Heart right ventricle (tissue), 16 donors: Measurements from ENCODE around the gene CFAP161. TPM values are rescaled to one million over a fixed set of nuclear protein-coding genes. Genes with fewer than 3 reads are reported as not detected.

ENCODE experiments used
- ATAC-seq, 8 donors: fragments of 200-7000 bp; cut with Tn5 transposase; one replicate each; pipeline ENCODE4 v1.9.1; 2020; ENCODE audit warnings: mild to moderate bottlenecking in 8 of 8, moderate library complexity in 8 of 8, moderate number of reproducible peaks in 1 of 8
- DNase-seq, 2 donors: peaks; one replicate each; pipeline ENCODE4 v3.0.0-alpha.2; 2020
- H3K27ac ChIP-seq, 10 donors: fragments of 200-600 bp; sonication (generic) in 2 of 10; one replicate each; pipeline versions ENCODE4 v1.5.0 to v1.8.0; 2020 to 2022; ENCODE audit warnings: mild to moderate bottlenecking in 3 of 10
- H3K27me3 ChIP-seq, 7 donors: fragments of 200-600 bp; one replicate each; pipeline ENCODE4 v1.8.0; 2021 to 2022; ENCODE audit warnings: mild to moderate bottlenecking in 2 of 7
- H3K36me3 ChIP-seq, 9 donors: fragments of 200-600 bp; sonication (generic) in 1 of 9; one replicate each; pipeline versions ENCODE4 v1.5.0 to v1.8.0; 2020 to 2022; ENCODE audit warnings: mild to moderate bottlenecking in 2 of 9
- H3K4me1 ChIP-seq, 9 donors: fragments of 200-600 bp; sonication (generic) in 1 of 9; one replicate each; pipeline versions ENCODE4 v1.5.0 to v1.8.0; 2020 to 2022; ENCODE audit warnings: mild to moderate bottlenecking in 4 of 9
- H3K4me3 ChIP-seq, 10 donors: fragments of 200-600 bp; sonication (generic) in 2 of 10; one replicate each; pipeline versions ENCODE4 v1.5.0 to v1.8.0; 2020 to 2022; ENCODE audit warnings: mild to moderate bottlenecking in 7 of 10, moderate library complexity in 2 of 10
- H3K9me3 ChIP-seq, 11 donors: fragments of 200-600 bp in 10 of 11; sonication (generic) in 2 of 11; one replicate each; pipeline versions ENCODE4 v1.5.0 to v1.8.0; 2013 to 2022; ENCODE audit warnings: mild to moderate bottlenecking in 2 of 11, control low read depth in 1 of 11, moderate library complexity in 1 of 11
- CTCF ChIP-seq, 9 donors: fragments of 200-600 bp; sonication (generic) in 2 of 9; IDR thresholded peaks; one replicate each; pipeline versions ENCODE4 v1.5.0 to v1.8.0; 2021 to 2022; ENCODE audit warnings: antibody characterized with exemption in 9 of 9, mild to moderate bottlenecking in 5 of 9, moderate library complexity in 1 of 9
- WGBS, 2 donors: extraction: QIAGEN DNeasy Blood & Tissue Kit; methylation state at CpG; one replicate each; pipeline ENCODE4 v1.1.7; 2013; ENCODE audit warnings: inconsistent platforms in 1 of 2; 5-methylcytosine and 5-hydroxymethylcytosine counted together
- intact Hi-C, 10 donors: fragments of 100-400 bp; cut with DNase I; formaldehyde crosslinking; loops; one replicate each; pipeline versions ENCODE4 v1.11.1 to v1.14.2; 2022
- long read RNA-seq, 3 donors: library from polyadenylated mRNA; unstranded; transcript quantifications; one replicate each; pipeline ENCODE4 v2.0.0, GENCODE V29; 2020 to 2021
- polyA plus RNA-seq, 2 donors: library from polyadenylated mRNA; stranded (reverse); fragments of 200-250 nt; gene quantifications; one replicate each; pipeline ENCODE4 v1.2.3, GENCODE V29; 2013
- total RNA-seq, 10 donors: library from RNA; stranded (reverse); fragmentation: NEBNext Ultra II Directional in 3 of 10; extraction: Animal tissue kit (Norgen Biotek cat#: 25700) in 3 of 10; gene quantifications; one replicate each; pipeline versions ENCODE4 v1.2.1 to v1.2.4, GENCODE V29; 2021 to 2023
- donor health status: Arrhythmogenic right ventricular cardiomyopathy.
- donor health status: ischemic (EF 13 %, LVEDD 7.1; RV severe dilation, severe dysfunction).
- donor health status: healthy with polysubstance abuse.
- donor health status: DM: no; HTN: yes; CAD: no.
- donor health status: DM: no; HTN: no; CAD: no.
- donor health status: ischemic (EF 25% LVEDD 6.9; RV normal size, moderate dysfunction).
- donor health status: ischemic (EF 25% LVEDD 5.7; RV mildly dilated, moderate dysfunction).
- donor health status: healthy.
- donor health status: DM: yes; HTN: yes; CAD: no.
- donor health status: Ischemic cardiomyopathy.
- donor health status: ischemic (EF 35%, LVEDD 5.7; RV mildly dilated, moderate dysfunction).
- donor health status: nonischemic (EF 11% LVEDD 7.7; RV severe dilation, severe dysfunction).
- donor health status: DM: yes; HTN: yes; CAD: no.
- donor health status: PGD.
- donor health status: ischemic (EF 29% LVEDD 5.4; RV normal size, mild dysfunction).
- donor health status: nonischemic (EF 23%, LVEDD 6.1; RV moderate dilation, normal function).

The CFAP161 gene
- total RNA-seq (1 to 10 TPM in 3 of 10 donors, under 1 TPM in 7; 0.28 to 1.2 (median 0.83) TPM), polyA plus RNA-seq (under 1 TPM; 0.32 to 0.95 TPM)
- long read RNA-seq, donor 1 = 0 reads
- long read RNA-seq, donor 2 = 0 reads
- long read RNA-seq, donor 3, partial matches to known transcripts = 0 of 2 reads
- long read RNA-seq, donor 3, other reads (novel, unspliced or antisense) = 2 of 2 reads

GRCh38 chr15:81133782-81134461 lies at the start of gene CFAP161:
CFAP161 (plus strand) TSS chr15:81134270; CDS start chr15:81134330, 60 bp downstream.
- intact Hi-C loops = no loop called here
- WGBS, 2 donors = 21 to 25% methylated on average over 33 of the region's 33 CpGs
- no peak for TF ChIP-seq CTCF (IDR thresholded peaks at IDR 0.05)
- Histone ChIP-seq H3K4me1 (peaks cover 0 to 11% (median 0%) of the 10 kb centered on the region in 9 donors), H3K27me3 (peaks cover 0 to 52% (median 0%) of the 10 kb centered on the region in 7 donors), H3K4me3 (peak within 1 kb of the TSS in 8 of 10 donors; percentile 19 to 51 (median 45)), H3K9me3 (peaks cover 0 to 3% (median 0%) of the 10 kb centered on the region in 11 donors), H3K27ac (no peak within 1 kb of the TSS), H3K36me3 (no peaks in the 10 kb centered on the region)
- DNase-seq (peak; percentile 73 to 84), ATAC-seq (peak; percentile 85 to 97 (median 94))

GRCh38 chr15:81084716-81085115 lies 49.4 kb upstream of the CFAP161 start:
- no peak for ATAC-seq

GRCh38 chr15:81085213-81085612 lies 48.9 kb upstream of the CFAP161 start:
- no peak for TF ChIP-seq CTCF (IDR thresholded peaks at IDR 0.05)
- H3K4me1 ChIP-seq = peaks cover 0 to 18% (median 0%) of the 10 kb centered on the region in 9 donors
- H3K4me3 ChIP-seq = no peak overlapping the region
- H3K27me3 ChIP-seq = no peaks in the 10 kb centered on the region
- intact Hi-C loops = no loop called here
- DNase-seq (no peak), ATAC-seq (peak in 3 of 8 donors; percentile 31 to 71 (median 58))
- H3K9me3 ChIP-seq = no peaks in the 10 kb centered on the region
- H3K36me3 ChIP-seq = no peaks in the 10 kb centered on the region
- H3K27ac ChIP-seq = no peak overlapping the region
- WGBS, 2 donors = 51 to 61% methylated on average over 2 of the region's 2 CpGs

More at GRCh38 chr15:81084716-81085115, 49.4 kb upstream of the CFAP161 start:
- H3K36me3 ChIP-seq = no peaks in the 10 kb centered on the region
- TF ChIP-seq CTCF (IDR thresholded peaks at IDR 0.05) = no peak
- intact Hi-C loops = no loop called here
- H3K4me1 ChIP-seq = peaks cover 0 to 18% (median 0%) of the 10 kb centered on the region in 9 donors
- no peak overlapping the region for H3K4me3 ChIP-seq
- no peaks in the 10 kb centered on the region for H3K27me3 ChIP-seq
- no peak overlapping the region for H3K27ac ChIP-seq
- DNase-seq = no peak
- H3K9me3 ChIP-seq = no peaks in the 10 kb centered on the region
- 91% methylated on average over 4 of the region's 4 CpGs for WGBS, 2 donors

DNA sequence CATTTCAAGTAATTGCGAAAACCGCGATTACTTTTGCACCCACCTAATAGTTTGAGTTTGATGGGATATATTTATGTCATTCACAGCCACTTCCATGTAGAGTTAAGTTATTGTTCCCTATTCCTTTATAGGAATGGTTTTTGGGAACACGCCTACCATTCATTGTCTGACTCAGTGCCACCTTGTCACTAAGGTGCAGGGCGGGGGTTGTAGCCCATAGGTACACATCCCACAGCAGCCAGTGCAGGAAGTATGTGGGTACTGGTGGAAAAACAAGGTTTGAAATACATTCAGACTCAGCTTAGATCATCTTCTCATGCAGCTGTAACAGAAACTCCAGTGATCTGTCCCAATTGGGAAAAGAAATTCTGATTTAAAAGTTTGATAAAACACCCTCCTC lies 48.2 kb upstream of the CFAP161 start:
- ATAC-seq = no peak
- intact Hi-C loops = no loop called here

More for the DNA sequence above, 48.2 kb upstream of the CFAP161 start:
- peaks cover 0 to 18% (median 0%) of the 10 kb centered on the region in 9 donors for H3K4me1 ChIP-seq
- H3K36me3 ChIP-seq = no peaks in the 10 kb centered on the region
- H3K4me3 ChIP-seq = no peak overlapping the region
- no peaks in the 10 kb centered on the region for H3K27me3 ChIP-seq
- no peak for TF ChIP-seq CTCF (IDR thresholded peaks at IDR 0.05)
- no peak for DNase-seq
- no peak overlapping the region for H3K27ac ChIP-seq
- whole genome bisulfite sequencing, 2 donors = 91 to 93% methylated on average over 5 of the region's 5 CpGs
- no peaks in the 10 kb centered on the region for H3K9me3 ChIP-seq
